ENCODE data around the gene UBE2D3. TPM values are rescaled to one million over a fixed set of nuclear protein-coding genes. Genes with fewer than 3 reads are reported as not detected.
A peak's percentile ranks its signal among the peaks of the same experiment; 100 is the strongest.

The UBE2D3 gene
- total RNA-seq, 1 experiment from 2014 or later = 235 TPM

DNA sequence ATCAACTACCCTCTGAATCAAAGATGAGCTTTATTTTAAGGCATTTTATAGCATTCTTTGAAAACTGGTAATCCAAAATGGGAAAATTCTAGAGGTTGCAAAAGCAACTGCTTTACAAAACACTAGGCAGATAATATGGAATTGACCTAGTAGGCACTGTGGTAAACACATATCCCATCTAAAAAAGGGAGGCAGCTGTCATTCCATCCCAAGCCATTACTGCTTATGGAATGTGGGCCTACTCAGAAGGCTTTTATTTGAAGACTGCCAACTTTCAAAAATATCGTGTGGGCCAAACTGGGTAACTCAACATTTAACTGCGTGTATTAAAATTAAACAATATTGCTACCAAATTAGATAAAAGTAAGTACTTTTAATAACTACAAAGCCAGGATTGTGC is 19.3 kb downstream of the UBE2D3 start:
- peak overlapping the region; percentile 74 for H3K27ac Mint-ChIP-seq (ENCODE audit: unreplicated experiment)
- intact Hi-C loops (cut with micrococcal nuclease; ENCODE audit: unreplicated experiment) = no loop called here
- H3K9me3 Mint-ChIP-seq (ENCODE audit: low read depth, unreplicated experiment) = no peaks in the 10 kb centered on the region
- H3K4me1 Mint-ChIP-seq (ENCODE audit: low read depth, unreplicated experiment) = peaks cover 9% of the 10 kb centered on the region
- H3K36me3 Mint-ChIP-seq (ENCODE audit: insufficient read depth, unreplicated experiment) = peaks cover 59% of the 10 kb centered on the region
- no peak overlapping the region for H3K4me3 Mint-ChIP-seq (ENCODE audit: low read depth, unreplicated experiment)
- TF ChIP-seq CTCF (IDR thresholded peaks at IDR 0.05; ENCODE audit: unreplicated experiment) = no peak
- no peaks in the 10 kb centered on the region for H3K27me3 Mint-ChIP-seq (ENCODE audit: unreplicated experiment)
- CTCF ChIA-PET = no interaction called here
- BruUV-seq (replicated peaks) = TSS peak; percentile 2
- no peak for DNase-seq

GRCh38 chr4:102807345-102807744 is 20.0 kb downstream of the UBE2D3 start:
- H3K27ac Mint-ChIP-seq (ENCODE audit: unreplicated experiment) = no peak overlapping the region
- CTCF ChIA-PET = no interaction called here

GRCh38 chr4:102799816-102800215 is 27.5 kb downstream of the UBE2D3 start:
- CTCF ChIA-PET = interaction anchor here (0.6 kb wide), 1 partner anchor 61 kb away, joined by 3 read pairs; no protein-coding TSS in a partner anchor
- DNase-seq = no peak
- no peak for TF ChIP-seq CTCF (IDR thresholded peaks at IDR 0.05; ENCODE audit: unreplicated experiment)
- Mint-ChIP-seq H3K27me3 (ENCODE audit: unreplicated experiment) (no peaks in the 10 kb centered on the region), H3K4me3 (ENCODE audit: low read depth, unreplicated experiment) (no peak overlapping the region), H3K27ac (ENCODE audit: unreplicated experiment) (no peak overlapping the region), H3K9me3 (ENCODE audit: low read depth, unreplicated experiment) (no peaks in the 10 kb centered on the region), H3K36me3 (ENCODE audit: insufficient read depth, unreplicated experiment) (peaks cover 42% of the 10 kb centered on the region), H3K4me1 (ENCODE audit: low read depth, unreplicated experiment) (no peaks in the 10 kb centered on the region)
- BruUV-seq (replicated peaks) = no TSS peak
- intact Hi-C loops (cut with micrococcal nuclease; ENCODE audit: unreplicated experiment) = no loop called here

More at GRCh38 chr4:102807345-102807744, 20.0 kb downstream of the UBE2D3 start:
- TF ChIP-seq CTCF (IDR thresholded peaks at IDR 0.05; ENCODE audit: unreplicated experiment) = no peak
- BruUV-seq (replicated peaks) = no TSS peak
- no peaks in the 10 kb centered on the region for H3K9me3 Mint-ChIP-seq (ENCODE audit: low read depth, unreplicated experiment)
- H3K4me3 Mint-ChIP-seq (ENCODE audit: low read depth, unreplicated experiment) = no peak overlapping the region
- peaks cover 63% of the 10 kb centered on the region for H3K36me3 Mint-ChIP-seq (ENCODE audit: insufficient read depth, unreplicated experiment)
- H3K27me3 Mint-ChIP-seq (ENCODE audit: unreplicated experiment) = no peaks in the 10 kb centered on the region
- H3K4me1 Mint-ChIP-seq (ENCODE audit: low read depth, unreplicated experiment) = peaks cover 9% of the 10 kb centered on the region
- intact Hi-C loops (cut with micrococcal nuclease; ENCODE audit: unreplicated experiment) = no loop called here
- DNase-seq = no peak

DNA sequence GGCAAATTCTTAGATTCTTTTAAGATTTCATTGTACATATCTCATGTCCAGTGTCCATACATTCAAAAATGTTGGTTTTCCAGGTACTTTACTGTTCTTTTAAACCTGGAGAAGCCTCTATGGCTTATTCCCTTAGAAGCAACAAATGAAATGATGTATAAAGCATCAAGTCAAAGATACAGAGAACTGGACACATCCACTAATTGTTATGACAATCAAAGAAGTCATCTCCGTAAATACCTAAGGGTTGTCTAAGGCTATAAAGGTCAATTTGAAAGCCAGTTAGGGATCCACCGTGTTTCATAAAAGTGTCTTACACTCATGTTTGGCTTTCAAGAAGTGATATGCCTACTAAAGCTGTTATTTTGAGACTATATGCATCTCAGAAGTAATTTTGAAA is 32.4 kb downstream of the UBE2D3 start:
- no peak for TF ChIP-seq CTCF (IDR thresholded peaks at IDR 0.05; ENCODE audit: unreplicated experiment)
- Mint-ChIP-seq H3K4me3 (ENCODE audit: low read depth, unreplicated experiment) (no peak overlapping the region), H3K36me3 (ENCODE audit: insufficient read depth, unreplicated experiment) (peaks cover 52% of the 10 kb centered on the region), H3K27me3 (ENCODE audit: unreplicated experiment) (no peaks in the 10 kb centered on the region), H3K4me1 (ENCODE audit: low read depth, unreplicated experiment) (no peaks in the 10 kb centered on the region), H3K27ac (ENCODE audit: unreplicated experiment) (no peak overlapping the region), H3K9me3 (ENCODE audit: low read depth, unreplicated experiment) (no peaks in the 10 kb centered on the region)
- no peak for DNase-seq
- CTCF ChIA-PET = no interaction called here
- BruUV-seq (replicated peaks) = no TSS peak
- intact Hi-C loops (cut with micrococcal nuclease; ENCODE audit: unreplicated experiment) = no loop called here
